NCI-H2227 treated with DMSO at 0.1 percent for 48 hours (cell line): ENCODE results near the gene OR1L4.

Experiments used
- DNase-seq: peaks from one replicate; lab custom pipeline; 2025; lab: John Stamatoyannopoulos, UW

OR1L4 gene, protein sequence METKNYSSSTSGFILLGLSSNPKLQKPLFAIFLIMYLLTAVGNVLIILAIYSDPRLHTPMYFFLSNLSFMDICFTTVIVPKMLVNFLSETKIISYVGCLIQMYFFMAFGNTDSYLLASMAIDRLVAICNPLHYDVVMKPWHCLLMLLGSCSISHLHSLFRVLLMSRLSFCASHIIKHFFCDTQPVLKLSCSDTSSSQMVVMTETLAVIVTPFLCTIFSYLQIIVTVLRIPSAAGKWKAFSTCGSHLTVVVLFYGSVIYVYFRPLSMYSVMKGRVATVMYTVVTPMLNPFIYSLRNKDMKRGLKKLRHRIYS

DNA sequence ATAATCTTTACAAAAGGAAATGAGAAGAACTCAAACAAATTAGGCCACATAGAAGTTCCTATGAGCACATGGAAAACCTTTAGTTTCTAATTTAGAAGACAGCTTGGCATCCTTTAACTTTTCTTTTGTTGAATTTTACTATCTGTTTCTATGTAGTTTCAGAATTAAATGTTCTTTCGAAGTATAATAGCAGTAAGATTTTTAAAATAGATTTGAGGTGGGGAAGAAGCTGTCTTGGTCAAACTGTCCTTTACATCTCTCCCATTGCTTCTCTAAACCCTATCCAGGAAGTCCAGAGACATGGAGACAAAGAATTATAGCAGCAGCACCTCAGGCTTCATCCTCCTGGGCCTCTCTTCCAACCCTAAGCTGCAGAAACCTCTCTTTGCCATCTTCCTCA, at the start of gene OR1L4:
Gene OR1L4 (plus strand): TSS at position 301 of the 400 bp plus-strand sequence. CDS start 0 bp downstream, at position 301.
- DNase-seq, result no peak

- DNase-seq, result no peak
Observed at GRCh38 chr9:122684851-122685250, 38.9 kb upstream of the OR1L4 start.

DNA sequence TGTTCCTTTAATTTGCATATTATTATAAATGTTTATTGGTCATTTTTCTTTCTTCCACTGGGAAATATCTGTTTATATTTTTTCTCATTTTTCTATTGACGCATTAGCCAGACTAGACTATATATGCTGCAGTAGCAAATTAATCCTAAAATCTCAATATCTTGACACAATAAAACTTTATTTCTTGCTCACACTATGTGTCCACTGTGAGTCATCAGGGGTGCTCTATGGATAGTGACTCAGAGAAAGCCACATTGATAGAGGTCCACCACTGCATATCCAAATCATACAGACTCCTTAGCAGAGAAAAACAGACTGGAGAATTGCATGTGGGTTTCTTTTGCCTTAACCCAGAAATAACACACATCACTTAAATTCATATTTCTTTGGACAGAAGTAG, 28.1 kb upstream of the OR1L4 start:
- no peak for DNase-seq

DNA sequence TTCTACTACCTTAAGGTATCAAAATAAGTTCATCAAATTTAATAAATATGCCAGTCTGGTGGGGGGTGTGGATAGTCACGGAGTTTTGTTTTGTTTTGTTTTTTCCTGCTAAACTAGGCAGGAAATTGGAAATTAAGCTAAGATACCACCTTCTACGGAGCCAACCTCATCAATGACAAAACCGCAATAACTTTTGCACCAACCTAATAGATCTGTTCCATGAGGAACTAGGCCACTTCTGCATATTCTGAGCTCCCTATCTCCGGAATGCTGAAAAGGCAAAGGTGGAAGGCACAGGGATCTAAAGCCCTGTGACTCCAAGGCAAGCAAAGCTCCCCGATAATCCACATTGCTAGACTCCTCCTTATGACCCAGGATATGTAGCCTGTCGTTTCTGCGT, 5.8 kb upstream of the OR1L4 start:
- no peak for DNase-seq

GRCh38 chr9:122719218-122719617, 4.6 kb upstream of the OR1L4 start:
- DNase-seq, result no peak

DNA sequence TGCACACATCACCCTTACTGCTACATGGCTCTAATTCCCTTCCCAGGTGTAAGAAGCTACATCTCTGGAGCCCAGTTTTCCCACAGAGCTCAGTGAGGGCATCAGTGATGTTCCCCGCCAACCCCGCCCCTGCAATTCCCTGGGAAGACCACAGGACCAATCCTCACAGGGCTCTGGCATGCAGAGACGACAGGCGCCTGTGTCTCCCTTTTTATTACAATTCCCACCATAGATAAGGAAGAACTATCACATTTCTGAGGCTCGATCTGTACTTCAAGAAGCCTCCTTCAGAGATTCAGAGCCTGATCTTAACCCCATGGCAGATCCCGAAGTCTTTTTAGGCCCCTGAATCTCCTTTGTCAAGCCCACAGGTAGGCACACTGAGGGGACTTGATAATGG, 18.2 kb downstream of the OR1L4 start, which contains the start of gene OR1L6:
Gene OR1L6 (plus strand): TSS at position 301 of the 400 bp plus-strand sequence. CDS start 7,545 bp downstream, outside the sequence.
- no peak for DNase-seq

GRCh38 chr9:122754825-122755224, 31.0 kb downstream of the OR1L4 start:
- no peak for DNase-seq

DNA sequence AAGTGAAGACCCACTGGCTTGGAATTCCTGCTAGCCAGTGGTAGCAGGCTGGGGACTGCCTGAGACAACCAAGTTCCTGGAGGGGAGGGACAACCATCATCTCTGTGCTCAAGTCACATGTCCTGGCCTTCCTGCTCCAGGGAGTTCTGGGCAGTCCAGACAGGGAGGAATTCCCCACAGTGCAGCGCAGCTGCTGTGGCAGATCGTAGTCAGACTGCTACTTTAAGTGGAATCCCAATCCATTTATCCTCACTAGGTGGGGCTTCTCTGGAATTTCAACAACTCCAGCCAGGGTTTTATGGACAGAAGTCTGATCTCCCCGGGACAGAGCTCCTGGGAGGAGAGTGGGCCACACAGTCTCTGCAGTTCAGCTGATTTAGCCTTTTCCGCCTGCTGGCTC, 44.0 kb downstream of the OR1L4 start:
- DNase-seq, result no peak
